Aorta (tissue), 5 donors: Measurements from ENCODE around the gene PTPRH. TPM values are rescaled to one million over a fixed set of nuclear protein-coding genes. Genes with fewer than 3 reads are reported as not detected.

ENCODE experiments used
- ATAC-seq: fragments of 200-7000 bp; cut with Tn5 transposase; one replicate; pipeline ENCODE4 v1.9.1; 2022; ENCODE audit warnings: moderate library complexity; ENCODE audit not compliant: low FRiP score
- DNase-seq, 2 donors: peaks; one replicate each; pipeline ENCODE4 v3.0.0-alpha.2; 2020
- H3K27ac ChIP-seq, 2 donors: one replicate each; pipeline ENCODE4 v1.5.1; 2013; ENCODE audit warnings: low read length in 2 of 2, mild to moderate bottlenecking in 2 of 2, moderate library complexity in 2 of 2, control low read depth in 1 of 2, inconsistent platforms in 1 of 2, low read depth in 1 of 2
- H3K27me3 ChIP-seq, 2 donors: one replicate each; pipeline ENCODE4 v1.6.1; 2013; ENCODE audit warnings: control low read depth in 1 of 2, low read length in 1 of 2, mild to moderate bottlenecking in 1 of 2, moderate library complexity in 1 of 2; ENCODE audit not compliant: insufficient read depth in 2 of 2, control insufficient read depth in 1 of 2
- H3K36me3 ChIP-seq, 2 donors: one replicate each; pipeline ENCODE4 v1.6.1; 2013; ENCODE audit warnings: control low read depth in 1 of 2, low read length in 1 of 2, mild to moderate bottlenecking in 1 of 2; ENCODE audit not compliant: insufficient read depth in 2 of 2, control insufficient read depth in 1 of 2
- H3K4me1 ChIP-seq, 2 donors: one replicate each; pipeline ENCODE4 v1.6.1; 2013; ENCODE audit warnings: low read length in 2 of 2, control low read depth in 1 of 2, mild to moderate bottlenecking in 1 of 2, moderate library complexity in 1 of 2; ENCODE audit not compliant: insufficient read depth in 2 of 2, control insufficient read depth in 1 of 2
- H3K4me3 ChIP-seq, 2 donors: one replicate each; pipeline ENCODE4 v1.5.1; 2013; ENCODE audit warnings: low read length in 2 of 2, control low read depth in 1 of 2, mild to moderate bottlenecking in 1 of 2
- H3K9me3 ChIP-seq: one replicate; pipeline ENCODE4 v1.6.1; 2013; ENCODE audit warnings: mild to moderate bottlenecking, low read length; ENCODE audit not compliant: control insufficient read depth
- WGBS, 2 donors: extraction: QIAGEN DNeasy Blood & Tissue Kit; methylation state at CpG; one replicate each; pipeline ENCODE4 v1.1.7; 2013; 5-methylcytosine and 5-hydroxymethylcytosine counted together
- intact Hi-C, 2 donors: fragments of 100-400 bp; cut with DNase I; formaldehyde crosslinking; loops; one replicate each; pipeline versions ENCODE4 v1.14.2 to v1.15.0; 2022
- polyA plus RNA-seq, 2 donors: library from polyadenylated mRNA; stranded (reverse); fragments of 200-250 nt; gene quantifications; one replicate each; pipeline ENCODE4 v1.2.3, GENCODE V29; 2013
- total RNA-seq, 2 donors: library from RNA; stranded (reverse); fragmentation: NEBNext Ultra II Directional; extraction: Animal tissue kit (Norgen Biotek cat#: 25700); gene quantifications; one replicate each; pipeline ENCODE4 v1.2.1, GENCODE V29; 2021
- donor health status: healthy with polysubstance abuse.
- donor health status: Bipolar disorder and iron deficiency.
- donor health status: DM: no; HTN: no; CAD: no.
- donor health status: DM: no; HTN: no; CAD: no.
- donor health status: DM: yes; HTN: yes; CAD: no.

PTPRH gene
- total and polyA plus RNA-seq, 4 donors = 0.03 to 7.5 (median 1.1) TPM

GRCh38 chr19:55179606-55180484 lies 29.5 kb downstream of the PTPRH start, which contains the start of gene SYT5:
TSS of gene SYT5 (minus strand) at chr19:55180289. CDS start at chr19:55179041, 1,248 bp downstream.
- 1% methylated on average over 64 to 68 of the region's 68 CpGs for WGBS, 2 donors
- H3K9me3 ChIP-seq = peaks cover 2% of the 10 kb centered on the region
- no peaks in the 10 kb centered on the region for H3K4me1 ChIP-seq
- intact Hi-C loops = no loop called here
- no peak within 1 kb of the TSS for H3K4me3 ChIP-seq
- H3K27me3 ChIP-seq = peaks cover 0 to 4% of the 10 kb centered on the region in 2 donors
- DNase-seq (no peak), ATAC-seq (no peak)
- H3K27ac ChIP-seq = no peak within 1 kb of the TSS
- H3K36me3 ChIP-seq = no peaks in the 10 kb centered on the region

- no peaks in the 10 kb centered on the region for H3K36me3 ChIP-seq
- no peaks in the 10 kb centered on the region for H3K4me1 ChIP-seq
- peaks cover 0 to 4% of the 10 kb centered on the region in 2 donors for H3K27me3 ChIP-seq
- no peak overlapping the region for H3K4me3 ChIP-seq
- intact Hi-C loops = no loop called here
- peaks cover 2% of the 10 kb centered on the region for H3K9me3 ChIP-seq
- H3K27ac ChIP-seq = no peak overlapping the region
- peak; percentile 67 for ATAC-seq
- peak; percentile 79 to 87 for DNase-seq
- WGBS, 2 donors = 4% methylated on average over 54 to 61 of the region's 61 CpGs
Observed at GRCh38 chr19:55178781-55179599, 30.3 kb downstream of the PTPRH start.

GRCh38 chr19:55176076-55176475 lies 33.2 kb downstream of the PTPRH start:
- intact Hi-C loops = no loop called here
- Histone ChIP-seq H3K4me1 (no peaks in the 10 kb centered on the region), H3K9me3 (peaks cover 2% of the 10 kb centered on the region), H3K27me3 (peaks cover 0 to 4% of the 10 kb centered on the region in 2 donors), H3K4me3 (no peak overlapping the region), H3K36me3 (no peaks in the 10 kb centered on the region), H3K27ac (no peak overlapping the region)
- DNase-seq (no peak), ATAC-seq (no peak)
- 38 to 40% methylated on average over 2 of the region's 2 CpGs for WGBS, 2 donors

GRCh38 chr19:55175117-55175867 lies 34.0 kb downstream of the PTPRH start:
- WGBS, 2 donors = 47 to 66% methylated on average over 43 of the region's 43 CpGs
- peaks cover 0 to 6% of the 10 kb centered on the region in 2 donors for H3K27me3 ChIP-seq
- DNase-seq (no peak), ATAC-seq (no peak)
- peaks cover 2% of the 10 kb centered on the region for H3K9me3 ChIP-seq
- no peaks in the 10 kb centered on the region for H3K36me3 ChIP-seq
- no peak overlapping the region for H3K27ac ChIP-seq
- intact Hi-C loops = no loop called here
- H3K4me1 ChIP-seq = no peaks in the 10 kb centered on the region
- H3K4me3 ChIP-seq = no peak overlapping the region

- H3K36me3 ChIP-seq = no peaks in the 10 kb centered on the region
- intact Hi-C loops = no loop called here
- DNase-seq (no peak), ATAC-seq (no peak)
- no peaks in the 10 kb centered on the region for H3K4me1 ChIP-seq
- H3K27me3 ChIP-seq = peaks cover 0 to 6% of the 10 kb centered on the region in 2 donors
- 48 to 63% methylated on average over 21 of the region's 21 CpGs for WGBS, 2 donors
- no peak overlapping the region for H3K4me3 ChIP-seq
- H3K27ac ChIP-seq = no peak overlapping the region
- peaks cover 2% of the 10 kb centered on the region for H3K9me3 ChIP-seq
Observed at GRCh38 chr19:55174425-55175116, 34.7 kb downstream of the PTPRH start.

GRCh38 chr19:55173714-55174409 lies 35.4 kb downstream of the PTPRH start:
- ATAC-seq = peak; percentile 19
- 1% methylated on average over 34 to 37 of the region's 37 CpGs for WGBS, 2 donors
- intact Hi-C loops = no loop called here
- Histone ChIP-seq H3K9me3 (peaks cover 2% of the 10 kb centered on the region), H3K4me3 (no peak overlapping the region), H3K36me3 (no peaks in the 10 kb centered on the region), H3K4me1 (no peaks in the 10 kb centered on the region), H3K27ac (no peak overlapping the region), H3K27me3 (peaks cover 0 to 6% of the 10 kb centered on the region in 2 donors)
- DNase-seq = peak; percentile 80 to 86

- Histone ChIP-seq H3K4me3 (no peak overlapping the region), H3K36me3 (no peaks in the 10 kb centered on the region), H3K27ac (no peak overlapping the region), H3K27me3 (peaks cover 0 to 6% of the 10 kb centered on the region in 2 donors), H3K9me3 (peaks cover 2% of the 10 kb centered on the region), H3K4me1 (no peaks in the 10 kb centered on the region)
- WGBS, 2 donors = 1 to 2% methylated on average over 29 to 32 of the region's 32 CpGs
- DNase-seq = no peak
- no peak for ATAC-seq
- intact Hi-C loops = no loop called here
Observed at GRCh38 chr19:55173186-55173713, 36.1 kb downstream of the PTPRH start.
